Measurements from ENCODE around the gene STMP1.

Gene STMP1

GRCh38 chr7:135719688-135720087 lies 57.4 kb downstream of the STMP1 start:
- DNase-seq (ENCODE audit: low read depth), result no peak

DNA sequence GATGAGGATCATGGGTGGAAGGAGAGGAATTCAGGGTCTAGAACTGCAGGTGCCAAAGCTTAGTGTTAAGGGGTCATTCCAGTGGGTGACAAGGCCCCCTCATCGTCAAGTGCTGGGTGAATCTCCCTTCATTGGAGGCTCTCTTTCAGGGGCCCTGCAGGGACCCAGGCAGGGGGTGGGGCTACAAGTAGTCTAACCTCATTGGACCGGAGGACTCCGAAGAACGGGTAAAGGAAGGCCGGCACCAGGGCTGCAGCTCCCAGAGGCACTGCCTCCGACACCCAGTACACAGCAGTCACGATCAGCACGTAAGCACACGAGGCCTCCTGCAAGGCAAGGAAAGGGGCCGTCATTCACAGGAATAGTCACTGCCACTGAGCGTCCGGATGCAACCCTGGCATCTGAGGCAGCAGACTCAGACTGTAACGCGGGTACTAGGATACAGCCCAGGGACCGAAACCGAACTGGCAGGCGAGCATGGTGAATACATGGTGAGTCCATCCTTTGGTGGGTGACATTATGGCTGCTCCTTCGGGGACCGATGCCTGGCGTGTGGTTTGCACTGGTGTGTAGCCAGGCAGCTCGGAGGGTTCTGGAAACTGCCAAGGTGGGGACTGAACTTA lies 59.0 kb downstream of the STMP1 start:
- DNase-seq (ENCODE audit: low read depth), result no peak

- no peak for DNase-seq (ENCODE audit: low read depth)
Observed at GRCh38 chr7:135723411-135723810, 61.1 kb downstream of the STMP1 start.
